T-helper 17 cell (primary cell): ENCODE measurements around the gene CCDC86. TPM values are rescaled to one million over a fixed set of nuclear protein-coding genes. Genes with fewer than 3 reads are reported as not detected.
A peak's percentile ranks its signal among the peaks of the same experiment; 100 is the strongest.
"Not testable (repeated sequence)": the region's sequence is repeated elsewhere in the genome, so short reads cannot be mapped to it uniquely, and the experiment has no call there.

Experiments used
- ATAC-seq: fragments of 150-1000 bp; cut with Tn5 transposase; 2 replicates; pipeline ENCODE4 v1.10.0; 2021; ENCODE audit warnings: mild to moderate bottlenecking, moderate library complexity
- DNase-seq, 3 donors: peaks; one replicate each; pipeline versions ENCODE4 v3.0.0 to v3.0.0-alpha.2; 2020 to 2021
- H3K9me3 ChIP-seq: one replicate; pipeline ENCODE4 v1.7.0; 2013; ENCODE audit warnings: low read length, mild to moderate bottlenecking; ENCODE audit not compliant: control insufficient read depth, poor library complexity, severe bottlenecking
- H3K27ac Mint-ChIP-seq: one replicate; pipeline ENCODE4 v1.8.0; 2022; ENCODE audit warnings: mild to moderate bottlenecking, moderate library complexity, mixed read lengths
- H3K27me3 Mint-ChIP-seq: one replicate; pipeline ENCODE4 v1.8.0; 2022; ENCODE audit warnings: mixed read lengths
- H3K36me3 Mint-ChIP-seq: one replicate; pipeline ENCODE4 v1.8.0; 2022; ENCODE audit warnings: low read depth, mixed read lengths
- H3K4me1 Mint-ChIP-seq: one replicate; pipeline ENCODE4 v1.8.0; 2022; ENCODE audit warnings: mild to moderate bottlenecking, mixed read lengths
- H3K4me3 Mint-ChIP-seq: one replicate; pipeline ENCODE4 v1.8.0; 2022; ENCODE audit warnings: mild to moderate bottlenecking, moderate library complexity, mixed read lengths
- total RNA-seq, 4 donors: library from RNA in 2 of 4; stranded (reverse) in 2 of 4; gene quantifications; one replicate each; pipeline ENCODE4 v1.2.3 and lab custom pipeline; 2022 to 2026

CCDC86 gene
- total RNA-seq, 2 donors from 2014 or later = 9.2 to 13.1 TPM

DNA sequence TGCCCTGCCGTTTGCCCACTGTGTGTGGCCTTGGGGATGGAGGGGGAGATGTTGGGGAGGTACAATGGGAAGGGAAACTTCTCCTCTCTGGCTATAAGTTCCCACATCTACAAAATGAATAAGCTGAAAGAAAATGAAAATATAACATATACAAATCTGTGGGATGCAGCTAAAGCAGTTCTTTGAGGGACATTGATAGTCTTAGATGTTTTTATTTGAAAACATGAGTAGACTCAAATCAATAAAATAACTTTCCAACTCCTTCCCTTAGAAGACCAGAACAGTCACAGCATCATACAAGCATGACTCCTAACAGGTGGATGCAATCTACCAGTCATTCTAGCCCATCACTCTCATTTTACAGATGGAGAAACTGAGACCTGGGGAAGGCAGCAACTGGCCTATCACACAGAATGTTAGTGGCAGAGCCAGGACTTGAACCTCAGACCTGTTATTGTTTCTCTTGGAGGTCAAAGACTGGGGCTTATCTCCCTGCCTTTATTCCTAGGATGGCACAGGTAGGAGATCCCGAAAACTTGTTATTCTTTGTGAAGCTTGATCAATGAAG is 25.2 kb upstream of the CCDC86 start:
- no peak overlapping the region for H3K27ac Mint-ChIP-seq
- no peak overlapping the region for H3K4me3 Mint-ChIP-seq
- H3K9me3 ChIP-seq = peaks cover 8% of the 10 kb centered on the region
- H3K4me1 Mint-ChIP-seq = no peaks in the 10 kb centered on the region
- DNase-seq (no peak), ATAC-seq (no peak)
- peaks cover 22% of the 10 kb centered on the region for H3K27me3 Mint-ChIP-seq
- H3K36me3 Mint-ChIP-seq = no peaks in the 10 kb centered on the region

DNA sequence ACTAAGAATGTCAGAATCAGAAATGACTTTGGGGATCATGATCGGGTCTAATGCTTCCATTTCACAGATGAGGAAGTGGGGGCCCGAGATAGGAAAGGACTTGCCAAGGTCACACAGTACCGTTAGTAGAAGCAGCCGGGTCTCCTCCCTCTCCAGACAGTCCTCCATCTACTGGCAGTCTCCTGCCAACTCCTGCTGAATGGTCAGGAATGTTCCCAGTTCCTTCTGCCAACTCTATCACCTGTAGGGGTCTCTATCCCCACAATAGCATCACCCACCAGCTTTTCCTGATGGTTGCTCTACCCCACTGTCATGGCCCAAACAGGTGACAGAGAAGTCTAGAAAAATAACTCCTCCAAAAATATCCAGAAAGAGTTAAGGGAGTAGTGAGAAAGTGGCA is 23.9 kb upstream of the CCDC86 start:
- H3K9me3 ChIP-seq = peaks cover 8% of the 10 kb centered on the region
- DNase-seq = no peak
- ATAC-seq = no peak
- H3K27me3 Mint-ChIP-seq = peaks cover 11% of the 10 kb centered on the region
- H3K4me3 Mint-ChIP-seq = no peak overlapping the region
- H3K36me3 Mint-ChIP-seq = no peaks in the 10 kb centered on the region
- H3K27ac Mint-ChIP-seq = no peak overlapping the region
- H3K4me1 Mint-ChIP-seq = no peaks in the 10 kb centered on the region

DNA sequence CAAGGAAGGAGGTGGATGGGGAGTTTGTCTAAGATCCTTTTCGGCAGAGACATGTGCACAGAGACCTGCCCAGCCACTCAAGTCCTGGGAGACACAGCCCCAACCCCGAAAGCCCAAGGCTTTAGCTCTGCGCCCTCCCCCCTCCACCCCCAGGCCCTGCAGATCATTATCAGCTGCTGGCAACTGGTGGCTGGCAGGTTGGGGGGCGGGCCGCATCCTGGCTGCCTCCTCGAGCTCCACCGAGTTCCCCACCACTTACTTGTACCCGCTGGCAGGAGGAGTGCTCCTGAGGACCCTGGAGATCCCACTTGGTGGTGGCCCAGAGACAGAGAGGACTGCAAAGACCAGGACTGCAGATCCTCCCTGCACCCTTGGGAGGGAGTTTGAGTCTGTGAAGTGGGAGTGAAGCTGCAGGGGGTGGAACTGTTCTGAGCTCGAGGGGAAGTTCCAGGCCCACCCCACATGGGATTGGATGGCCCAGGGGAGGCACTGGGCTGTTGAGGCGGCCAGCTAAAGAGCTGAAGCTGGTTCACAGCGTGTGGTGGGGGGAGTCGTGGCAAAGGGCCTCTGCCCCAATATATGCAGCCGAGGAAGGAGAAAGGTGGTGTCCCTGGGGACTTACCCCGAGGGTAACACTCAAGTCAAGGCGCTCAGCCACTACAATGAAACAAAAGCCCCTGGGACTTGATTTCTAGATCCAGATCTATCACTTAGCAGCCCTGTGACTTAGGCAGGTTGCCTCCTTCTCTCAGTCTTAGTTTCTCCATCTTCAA is 19.9 kb upstream of the CCDC86 start:
- peaks cover 2% of the 10 kb centered on the region for H3K9me3 ChIP-seq
- no peak overlapping the region for H3K27ac Mint-ChIP-seq
- H3K27me3 Mint-ChIP-seq = peaks cover 18% of the 10 kb centered on the region
- no peak overlapping the region for H3K4me3 Mint-ChIP-seq
- DNase-seq (no peak), ATAC-seq (no peak)
- H3K4me1 Mint-ChIP-seq = peaks cover under 1% of the 10 kb centered on the region
- no peaks in the 10 kb centered on the region for H3K36me3 Mint-ChIP-seq

DNA sequence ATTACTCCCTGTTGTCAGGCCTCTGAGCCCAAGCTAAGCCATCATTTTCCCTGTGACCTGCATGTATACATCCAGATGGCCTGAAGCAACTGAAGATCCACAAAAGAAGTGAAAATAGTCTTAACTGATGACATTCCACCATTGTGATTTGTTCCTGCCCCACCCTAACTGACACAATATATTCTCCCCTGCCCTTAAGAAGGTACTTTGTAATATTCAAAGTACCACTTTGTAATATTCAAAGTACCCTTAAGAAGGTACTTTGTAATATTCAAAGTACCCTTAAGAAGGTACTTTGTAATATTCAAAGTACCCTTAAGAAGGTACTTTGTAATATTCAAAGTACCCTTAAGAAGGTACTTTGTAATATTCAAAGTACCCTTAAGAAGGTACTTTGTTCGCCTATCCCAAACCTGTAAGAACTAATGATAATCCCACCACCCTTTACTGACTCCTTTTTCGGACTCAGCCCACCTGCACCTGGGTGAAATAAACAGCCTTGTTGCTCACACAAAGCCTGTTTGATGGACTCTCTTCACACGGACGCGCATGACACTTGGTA is 18.1 kb upstream of the CCDC86 start:
- H3K27ac Mint-ChIP-seq, H3K4me1 Mint-ChIP-seq, H3K36me3 Mint-ChIP-seq, ATAC-seq, H3K4me3 Mint-ChIP-seq, DNase-seq, H3K9me3 ChIP-seq: not testable (repeated sequence)
- peaks cover 34% of the 10 kb centered on the region for H3K27me3 Mint-ChIP-seq

- no peaks in the 10 kb centered on the region for H3K9me3 ChIP-seq
- Mint-ChIP-seq H3K27me3 (peaks cover 38% of the 10 kb centered on the region), H3K4me3 (no peak overlapping the region), H3K36me3 (no peaks in the 10 kb centered on the region), H3K4me1 (peaks cover 4% of the 10 kb centered on the region), H3K27ac (no peak overlapping the region)
- DNase-seq = no peak
- no peak for ATAC-seq
These were observed 16.8 kb upstream of the CCDC86 start for GRCh38 chr11:60825118-60825517.

GRCh38 chr11:60825790-60826189 is 16.1 kb upstream of the CCDC86 start:
- Mint-ChIP-seq H3K4me3 (no peak overlapping the region), H3K36me3 (no peaks in the 10 kb centered on the region), H3K4me1 (peaks cover 4% of the 10 kb centered on the region), H3K27ac (no peak overlapping the region), H3K27me3 (peaks cover 37% of the 10 kb centered on the region)
- H3K9me3 ChIP-seq = no peaks in the 10 kb centered on the region
- ATAC-seq = no peak
- no peak for DNase-seq

GRCh38 chr11:60830478-60831142 is 11.3 kb upstream of the CCDC86 start:
- Mint-ChIP-seq H3K4me1 (peaks cover 4% of the 10 kb centered on the region), H3K36me3 (peaks cover 2% of the 10 kb centered on the region), H3K27ac (no peak overlapping the region), H3K27me3 (peaks cover 58% of the 10 kb centered on the region), H3K4me3 (no peak overlapping the region)
- no peaks in the 10 kb centered on the region for H3K9me3 ChIP-seq
- DNase-seq (no peak), ATAC-seq (no peak)

GRCh38 chr11:60831143-60831500 is 10.8 kb upstream of the CCDC86 start:
- Mint-ChIP-seq H3K27ac (no peak overlapping the region), H3K36me3 (peaks cover 2% of the 10 kb centered on the region), H3K27me3 (peaks cover 59% of the 10 kb centered on the region), H3K4me1 (peaks cover 4% of the 10 kb centered on the region), H3K4me3 (no peak overlapping the region)
- no peaks in the 10 kb centered on the region for H3K9me3 ChIP-seq
- DNase-seq (peak; percentile 60 to 73 (median 60)), ATAC-seq (peak; percentile 86)

DNA sequence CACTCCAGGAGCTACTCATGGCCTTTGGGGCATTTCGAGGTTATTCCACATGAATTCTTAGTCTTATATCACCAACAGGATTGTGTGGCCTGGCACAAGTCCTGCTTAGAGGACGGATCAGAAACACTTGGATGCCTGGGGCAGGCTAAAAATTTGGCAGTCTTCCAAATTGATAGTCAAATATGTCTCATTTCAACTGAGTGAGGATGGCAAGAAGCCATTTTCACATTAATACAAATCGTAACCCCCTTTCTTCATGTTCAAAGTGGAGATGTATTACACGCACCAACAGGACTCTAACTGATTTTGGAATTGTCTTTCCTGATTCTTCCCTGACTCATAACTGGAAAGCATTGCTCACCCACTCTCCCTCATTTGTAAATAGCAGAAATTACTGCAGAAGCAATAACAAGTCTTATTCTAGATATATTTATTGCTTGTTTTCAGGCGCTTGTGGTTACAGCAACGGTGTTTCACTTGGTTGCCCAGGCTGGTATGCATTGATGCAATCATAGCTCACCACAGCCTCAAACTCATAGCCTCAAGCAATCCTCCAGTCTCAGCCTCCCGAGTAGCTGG is 10.3 kb upstream of the CCDC86 start:
- Mint-ChIP-seq H3K36me3 (peaks cover 2% of the 10 kb centered on the region), H3K27me3 (peaks cover 59% of the 10 kb centered on the region), H3K4me3 (no peak overlapping the region), H3K27ac (no peak overlapping the region), H3K4me1 (peaks cover 4% of the 10 kb centered on the region)
- ATAC-seq = no peak
- no peaks in the 10 kb centered on the region for H3K9me3 ChIP-seq
- no peak for DNase-seq

- Mint-ChIP-seq H3K4me1 (peaks cover 3% of the 10 kb centered on the region), H3K36me3 (peaks cover 2% of the 10 kb centered on the region), H3K4me3 (no peak overlapping the region), H3K27ac (peak overlapping the region; percentile 59), H3K27me3 (peaks cover 39% of the 10 kb centered on the region)
- H3K9me3 ChIP-seq = no peaks in the 10 kb centered on the region
- no peak for ATAC-seq
- no peak for DNase-seq
These were observed 7.0 kb upstream of the CCDC86 start for GRCh38 chr11:60834742-60835533.

GRCh38 chr11:60835534-60835846 is 6.4 kb upstream of the CCDC86 start:
- H3K9me3 ChIP-seq = no peaks in the 10 kb centered on the region
- peak overlapping the region; percentile 59 for H3K27ac Mint-ChIP-seq
- DNase-seq (no peak), ATAC-seq (no peak)
- H3K36me3 Mint-ChIP-seq = peaks cover 2% of the 10 kb centered on the region
- H3K4me1 Mint-ChIP-seq = peaks cover 3% of the 10 kb centered on the region
- peaks cover 39% of the 10 kb centered on the region for H3K27me3 Mint-ChIP-seq
- H3K4me3 Mint-ChIP-seq = no peak overlapping the region

DNA sequence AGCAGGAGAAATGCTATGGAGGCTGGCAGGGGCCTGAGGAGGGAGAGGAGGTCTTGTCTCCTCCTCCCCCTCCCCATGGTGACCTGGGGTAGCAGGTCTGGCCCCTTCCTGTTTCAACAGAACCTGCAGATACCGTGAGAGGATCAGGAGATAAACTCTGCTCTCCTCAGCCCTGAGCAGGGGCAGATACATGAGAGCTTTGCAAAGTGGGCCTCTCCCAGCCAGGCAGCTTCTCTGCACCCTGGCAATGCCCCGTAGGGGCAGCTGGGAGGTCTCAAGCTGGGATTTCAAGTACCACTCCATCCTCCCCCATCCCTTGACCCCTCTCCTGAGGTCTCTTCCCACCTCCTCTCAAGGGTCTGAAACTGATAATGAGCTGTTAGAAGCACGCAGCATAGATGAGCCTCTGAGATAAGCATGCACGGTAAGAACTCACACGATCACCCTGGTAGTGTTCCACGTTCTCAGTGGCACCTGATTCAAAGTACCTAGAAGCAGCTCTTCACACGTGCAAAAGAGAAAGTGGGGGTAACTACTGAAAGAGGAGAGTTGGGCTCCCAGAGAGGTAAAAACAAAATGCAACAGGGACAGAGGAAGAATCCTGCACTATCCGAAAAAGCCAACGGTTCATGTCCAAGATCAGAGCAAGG is 4.9 kb upstream of the CCDC86 start:
- ATAC-seq (no peak), DNase-seq (no peak)
- no peak overlapping the region for H3K4me3 Mint-ChIP-seq
- peaks cover 13% of the 10 kb centered on the region for H3K4me1 Mint-ChIP-seq
- H3K36me3 Mint-ChIP-seq = peaks cover 5% of the 10 kb centered on the region
- peaks cover 25% of the 10 kb centered on the region for H3K27me3 Mint-ChIP-seq
- H3K9me3 ChIP-seq = no peaks in the 10 kb centered on the region
- no peak overlapping the region for H3K27ac Mint-ChIP-seq
